DND-41 (cell line): Measurements from ENCODE around the gene NCR2.

Experiments
- CTCF ChIP-seq: IDR thresholded peaks from 2 replicates; pipeline ENCODE4 v1.5.1; 2012; ENCODE audit warnings: borderline replicate concordance, low read length, moderate library complexity, mild to moderate bottlenecking; ENCODE audit not compliant: poor library complexity, severe bottlenecking; ENCODE audit errors: extremely low read depth
- EZH2 ChIP-seq: IDR thresholded peaks from 3 replicates; pipeline ENCODE4 v1.6.1; 2012; ENCODE audit warnings: borderline replicate concordance, low read depth, mild to moderate bottlenecking, moderate library complexity, low read length, inconsistent platforms; ENCODE audit not compliant: severe bottlenecking

DNA sequence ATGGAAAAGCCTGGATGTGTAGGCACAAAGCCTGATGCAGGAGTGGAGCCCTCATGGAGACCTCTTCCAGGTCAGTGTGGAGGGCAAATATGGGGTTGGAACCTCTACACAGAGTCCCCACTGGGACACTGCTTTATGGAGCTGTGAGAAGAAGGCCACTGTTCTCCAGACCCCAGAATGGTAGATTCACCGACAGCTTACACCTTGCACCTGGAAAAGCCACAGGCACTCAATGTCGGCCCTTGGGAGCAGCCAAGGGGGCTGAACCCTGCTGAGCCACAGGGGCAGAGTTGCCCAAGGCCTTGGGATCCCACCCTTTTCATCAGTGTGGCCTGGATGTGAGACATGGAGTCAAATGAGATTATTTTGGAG lies 24.9 kb downstream of the NCR2 start:
- no peak for TF ChIP-seq CTCF
- no peak for TF ChIP-seq EZH2
